ENCODE measurements around the gene COBLL1. TPM values are rescaled to one million over a fixed set of nuclear protein-coding genes. Genes with fewer than 3 reads are reported as not detected.
"Not testable (repeated sequence)": the region's sequence is repeated elsewhere in the genome, so short reads cannot be mapped to it uniquely, and the experiment has no call there.

Gene COBLL1
- total RNA-seq, 1 donor from 2014 or later, result 89.4 TPM

- ATAC-seq (no peak), DNase-seq (no peak)
- Histone ChIP-seq H3K9me3 (no peaks in the 10 kb centered on the region), H3K36me3 (peaks cover 34% of the 10 kb centered on the region), H3K4me1 (no peaks in the 10 kb centered on the region), H3K27me3 (ENCODE audit: low read depth) (no peaks in the 10 kb centered on the region), H3K27ac (no peak overlapping the region), H3K4me3 (no peak overlapping the region)
- no peak for TF ChIP-seq CTCF (IDR thresholded peaks at IDR 0.05)
- intact Hi-C loops (cut with DNase I), result no loop called here
These were observed 121.4 kb downstream of the COBLL1 start for GRCh38 chr2:164719996-164720941.

GRCh38 chr2:164717000-164717803, 124.4 kb downstream of the COBLL1 start:
- ATAC-seq (no peak), DNase-seq (no peak)
- no peak overlapping the region for H3K27ac ChIP-seq
- no peaks in the 10 kb centered on the region for H3K9me3 ChIP-seq
- peaks cover 34% of the 10 kb centered on the region for H3K36me3 ChIP-seq
- intact Hi-C loops (cut with DNase I), result no loop called here
- TF ChIP-seq CTCF (IDR thresholded peaks at IDR 0.05), result peak; percentile 54
- H3K4me3 ChIP-seq, result no peak overlapping the region
- no peaks in the 10 kb centered on the region for H3K27me3 ChIP-seq (ENCODE audit: low read depth)
- H3K4me1 ChIP-seq, result peaks cover 7% of the 10 kb centered on the region

GRCh38 chr2:164714471-164714870, 127.2 kb downstream of the COBLL1 start:
- intact Hi-C loops (cut with DNase I), result no loop called here
- no peak for TF ChIP-seq CTCF (IDR thresholded peaks at IDR 0.05)
- ATAC-seq (no peak), DNase-seq (no peak)
- Histone ChIP-seq H3K4me1 (peaks cover 7% of the 10 kb centered on the region), H3K27me3 (ENCODE audit: low read depth) (no peaks in the 10 kb centered on the region), H3K9me3 (no peaks in the 10 kb centered on the region), H3K4me3 (no peak overlapping the region), H3K36me3 (peaks cover 14% of the 10 kb centered on the region), H3K27ac (peak overlapping the region; percentile 1)

- intact Hi-C loops (cut with DNase I), result no loop called here
- DNase-seq, result no peak
- Histone ChIP-seq H3K27ac (no peak overlapping the region), H3K4me3 (no peak overlapping the region), H3K9me3 (no peaks in the 10 kb centered on the region), H3K36me3 (no peaks in the 10 kb centered on the region), H3K27me3 (ENCODE audit: low read depth) (no peaks in the 10 kb centered on the region), H3K4me1 (peaks cover 7% of the 10 kb centered on the region)
- peak in 1 of 2 donors; percentile 83 for ATAC-seq
- no peak for TF ChIP-seq CTCF (IDR thresholded peaks at IDR 0.05)
These were observed 129.9 kb downstream of the COBLL1 start for GRCh38 chr2:164711766-164712138.

- intact Hi-C loops (cut with DNase I), result no loop called here
- no peak overlapping the region for H3K4me3 ChIP-seq
- ATAC-seq (peak; percentile 78 to 93), DNase-seq (no peak)
- no peaks in the 10 kb centered on the region for H3K27me3 ChIP-seq (ENCODE audit: low read depth)
- H3K36me3 ChIP-seq, result no peaks in the 10 kb centered on the region
- H3K9me3 ChIP-seq, result no peaks in the 10 kb centered on the region
- TF ChIP-seq CTCF (IDR thresholded peaks at IDR 0.05), result no peak
- H3K27ac ChIP-seq, result peak overlapping the region; percentile 25
- peaks cover 7% of the 10 kb centered on the region for H3K4me1 ChIP-seq
These were observed 130.5 kb downstream of the COBLL1 start for GRCh38 chr2:164710837-164711765.

- H3K27ac ChIP-seq, result peak overlapping the region; percentile 25
- H3K4me1 ChIP-seq; intact Hi-C loops (cut with DNase I); H3K36me3 ChIP-seq; ATAC-seq; DNase-seq; H3K27me3 ChIP-seq (ENCODE audit: low read depth); H3K4me3 ChIP-seq; H3K9me3 ChIP-seq: not testable (repeated sequence)
These were observed 131.3 kb downstream of the COBLL1 start for GRCh38 chr2:164710252-164710836.

Measured in lower lobe of right lung (tissue), 2 donors.